Tibial nerve (tissue), 3 donors: ENCODE data around the gene RAI1.

Experiments
- CTCF ChIP-seq, 5 experiments: fragments of 200-600 bp in 3 of 5; fragments of 450-650 bp in 2 of 5; sonication (generic) in 3 of 5; IDR thresholded peaks; one replicate each; pipeline ENCODE4 v1.5.1; 2016 to 2019; ENCODE audit warnings: antibody characterized with exemption in 5 of 5, mild to moderate bottlenecking in 3 of 5, moderate library complexity in 2 of 5
- POLR2A ChIP-seq, 2 donors: fragments of 450-650 bp; IDR thresholded peaks; one replicate each; pipeline ENCODE4 v1.6.1; 2017; ENCODE audit warnings: antibody characterized with exemption in 2 of 2, mild to moderate bottlenecking in 2 of 2, moderate library complexity in 2 of 2

- TF ChIP-seq CTCF (IDR thresholded peaks at IDR 0.05) (no peak), POLR2A (IDR thresholded peaks at IDR 0.05) (no peak)
These were observed 134.4 kb downstream of the RAI1 start for GRCh38 chr17:17815436-17816200.
